Cardiac fibroblast (primary cell): ENCODE data around the gene ATG9A.

ENCODE experiments used
- DNase-seq, 2 donors: peaks; one replicate each; pipeline versions ENCODE4 v3.0.0 to v3.0.0-alpha.2; 2010; ENCODE audit warnings: low read depth in 2 of 2
- H3K4me3 ChIP-seq, 2 donors: replicated peaks in 1 of 2; 1 replicate in 1 of 2; 2 replicates in 1 of 2; pipeline ENCODE4 v1.5.1; 2011; ENCODE audit warnings: low read depth in 2 of 2, low read length in 2 of 2, mild to moderate bottlenecking in 2 of 2, moderate library complexity in 1 of 2
- TF ChIP-seq, protein P1 (sequence below): IDR thresholded peaks from one replicate; pipeline ENCODE4 v1.5.1; 2011; ENCODE audit warnings: low read depth, mild to moderate bottlenecking, low read length, inconsistent platforms

ATG9A gene

DNA sequence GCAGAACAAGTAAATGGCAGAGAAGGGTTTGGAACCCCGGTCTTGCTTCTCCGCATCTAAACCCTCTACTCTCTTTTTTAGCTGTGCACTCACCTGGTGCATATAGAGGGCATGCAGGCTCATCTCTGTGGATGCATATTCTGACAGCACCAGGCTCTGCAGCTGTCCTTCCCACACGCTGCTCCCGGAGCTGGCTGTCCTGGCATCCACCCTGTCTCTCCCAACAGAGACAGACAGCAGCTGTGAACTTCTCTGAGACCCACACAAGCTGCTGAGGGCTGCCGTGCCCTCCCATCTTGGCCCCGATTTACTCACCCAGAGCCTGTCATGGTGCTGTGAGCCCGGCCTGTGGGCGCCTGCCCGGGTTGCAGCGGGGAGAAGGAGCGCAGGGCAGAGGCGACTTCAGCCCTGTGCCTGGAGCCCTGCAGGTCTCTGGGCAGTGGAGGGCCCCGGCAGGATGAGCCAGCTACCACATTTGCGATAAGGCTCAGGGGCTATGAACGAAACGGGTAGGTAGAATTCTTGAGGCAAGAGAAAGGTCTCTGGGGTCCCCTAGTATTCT, 7.4 kb downstream of the ATG9A start:
- TF ChIP-seq, protein P1, sequence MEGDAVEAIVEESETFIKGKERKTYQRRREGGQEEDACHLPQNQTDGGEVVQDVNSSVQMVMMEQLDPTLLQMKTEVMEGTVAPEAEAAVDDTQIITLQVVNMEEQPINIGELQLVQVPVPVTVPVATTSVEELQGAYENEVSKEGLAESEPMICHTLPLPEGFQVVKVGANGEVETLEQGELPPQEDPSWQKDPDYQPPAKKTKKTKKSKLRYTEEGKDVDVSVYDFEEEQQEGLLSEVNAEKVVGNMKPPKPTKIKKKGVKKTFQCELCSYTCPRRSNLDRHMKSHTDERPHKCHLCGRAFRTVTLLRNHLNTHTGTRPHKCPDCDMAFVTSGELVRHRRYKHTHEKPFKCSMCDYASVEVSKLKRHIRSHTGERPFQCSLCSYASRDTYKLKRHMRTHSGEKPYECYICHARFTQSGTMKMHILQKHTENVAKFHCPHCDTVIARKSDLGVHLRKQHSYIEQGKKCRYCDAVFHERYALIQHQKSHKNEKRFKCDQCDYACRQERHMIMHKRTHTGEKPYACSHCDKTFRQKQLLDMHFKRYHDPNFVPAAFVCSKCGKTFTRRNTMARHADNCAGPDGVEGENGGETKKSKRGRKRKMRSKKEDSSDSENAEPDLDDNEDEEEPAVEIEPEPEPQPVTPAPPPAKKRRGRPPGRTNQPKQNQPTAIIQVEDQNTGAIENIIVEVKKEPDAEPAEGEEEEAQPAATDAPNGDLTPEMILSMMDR, result no peak
- DNase-seq, result no peak
- H3K4me3 ChIP-seq, result no peak overlapping the region

DNA sequence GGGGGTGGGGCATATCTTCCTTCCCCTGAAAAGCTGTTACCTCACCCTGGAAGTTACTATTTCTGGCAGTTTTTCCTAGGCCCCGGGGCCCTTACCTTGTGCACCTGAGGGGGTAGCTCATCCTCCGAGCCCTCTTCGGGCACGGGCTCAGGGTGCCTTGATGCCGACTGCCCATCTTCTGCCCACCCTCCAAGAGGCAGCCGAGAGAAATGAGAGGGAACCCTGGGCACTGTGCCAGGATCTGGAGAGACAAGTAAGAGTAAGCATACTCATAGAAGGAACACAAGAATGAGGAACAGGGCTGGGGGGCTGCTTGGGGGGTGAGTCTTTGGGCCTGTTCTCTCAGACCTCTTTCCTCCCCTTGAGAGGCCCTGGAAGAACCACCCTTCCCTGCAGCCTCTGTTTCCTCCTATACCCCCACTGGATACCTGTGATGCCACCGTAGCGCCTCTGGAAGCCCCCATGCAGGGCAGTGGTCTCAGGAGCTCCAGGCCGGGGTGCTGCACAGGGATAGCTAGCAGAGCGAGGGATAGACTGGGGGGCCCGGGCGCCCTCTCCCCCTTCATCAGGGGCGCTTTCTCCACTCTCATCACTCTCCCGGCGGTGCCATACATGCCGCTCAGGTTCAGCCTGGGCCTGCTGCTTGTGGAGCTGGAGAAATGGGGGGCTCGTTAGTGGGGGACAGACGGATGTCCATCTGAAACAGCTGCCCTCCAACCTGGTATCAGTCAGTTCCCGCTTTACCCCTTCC, 8.6 kb downstream of the ATG9A start:
- DNase-seq, result no peak
- TF ChIP-seq, protein P1, result no peak
- H3K4me3 ChIP-seq, result no peak overlapping the region

DNA sequence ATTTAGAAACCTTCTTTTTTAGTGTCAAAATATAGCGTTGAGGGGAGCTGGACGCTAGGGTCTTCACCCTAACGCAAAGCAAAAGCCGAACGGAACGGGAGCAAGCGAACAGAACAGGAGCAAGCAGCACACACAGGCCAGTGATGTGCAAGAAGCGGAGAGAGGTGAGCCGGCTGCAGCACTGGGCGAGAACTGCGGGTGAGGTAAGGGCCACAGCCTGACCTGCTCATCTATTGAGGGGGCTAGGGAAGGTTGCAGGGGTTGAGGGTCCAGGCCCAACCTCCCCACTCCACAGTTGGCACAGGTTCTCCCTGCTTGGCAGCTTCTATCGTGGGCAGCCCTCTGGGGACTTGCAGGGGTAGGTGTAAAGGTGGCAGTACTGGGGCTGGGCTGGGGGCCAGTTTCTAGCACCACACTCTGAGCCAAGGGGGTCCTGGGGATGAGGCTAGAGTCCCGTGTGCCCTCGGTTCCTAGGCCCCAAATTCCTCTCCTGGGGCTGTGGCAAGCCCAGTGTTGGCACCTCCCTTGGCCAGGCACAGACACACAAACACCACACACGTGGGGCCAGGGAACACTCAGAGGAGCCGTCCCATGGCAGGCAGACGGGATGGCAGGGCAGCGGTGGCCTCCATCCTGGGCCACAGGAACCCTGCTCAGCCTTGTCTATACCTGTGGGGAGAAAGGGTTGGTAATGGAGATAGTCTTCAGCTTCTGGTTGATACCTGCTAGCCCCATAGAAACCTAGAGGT, 9.5 kb downstream of the ATG9A start:
- no peak overlapping the region for H3K4me3 ChIP-seq
- TF ChIP-seq, protein P1, result no peak
- DNase-seq, result no peak

DNA sequence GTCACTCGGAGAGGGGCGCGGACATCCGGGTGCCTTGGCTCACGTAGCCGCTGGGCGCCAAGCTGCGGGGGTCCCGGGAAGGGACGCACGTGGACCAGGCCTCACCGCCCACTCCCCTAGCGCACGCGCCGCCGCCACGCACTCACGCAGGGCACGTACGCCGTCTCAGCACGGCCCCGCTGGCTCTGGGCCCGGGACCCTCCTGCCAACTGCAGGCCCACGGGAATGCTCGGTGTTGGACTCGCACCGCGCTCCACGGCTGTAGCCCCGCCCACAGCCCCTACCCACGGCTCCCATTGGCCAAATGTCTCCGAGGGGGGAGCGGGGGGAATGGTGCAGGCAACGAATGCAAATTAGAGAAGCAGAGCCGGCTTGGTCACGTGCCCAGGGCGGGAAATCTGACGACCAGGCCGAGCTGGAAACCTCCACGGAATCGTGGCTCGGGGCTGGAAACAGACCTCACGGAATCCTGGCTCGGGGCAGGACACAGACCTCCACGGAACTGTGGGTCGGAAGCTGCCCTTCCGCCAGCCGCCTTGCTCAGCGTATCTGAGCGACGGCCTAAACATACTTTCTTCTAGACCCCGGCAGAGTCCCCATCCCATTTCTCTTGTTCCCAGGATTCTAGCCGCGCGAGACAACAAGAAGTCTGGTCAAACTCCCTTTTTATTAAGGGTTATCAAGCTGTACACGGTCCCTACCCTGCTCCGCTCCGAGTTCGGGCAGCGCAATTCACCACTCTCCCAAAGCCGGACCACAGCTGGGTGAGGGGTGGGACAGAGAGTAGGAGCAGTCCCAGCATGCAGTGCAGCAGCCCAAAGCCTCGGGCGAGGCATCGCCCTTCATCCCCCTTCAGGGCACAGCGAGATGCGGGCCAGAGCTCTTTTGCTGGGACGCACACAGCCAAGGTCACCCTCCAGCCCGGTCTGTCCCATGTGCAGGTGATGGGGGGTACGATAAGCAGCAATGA, 10.4 kb downstream of the ATG9A start, which contains the start of gene ABCB6:
Gene ABCB6 (minus strand): TSS at position 227 of the 970 bp plus-strand sequence. CDS start 285 bp downstream, outside the sequence.
- DNase-seq, result peak; percentile 92 to 98
- peak within 1 kb of the TSS; percentile 59 to 64 for H3K4me3 ChIP-seq
- TF ChIP-seq, protein P1, result no peak

DNA sequence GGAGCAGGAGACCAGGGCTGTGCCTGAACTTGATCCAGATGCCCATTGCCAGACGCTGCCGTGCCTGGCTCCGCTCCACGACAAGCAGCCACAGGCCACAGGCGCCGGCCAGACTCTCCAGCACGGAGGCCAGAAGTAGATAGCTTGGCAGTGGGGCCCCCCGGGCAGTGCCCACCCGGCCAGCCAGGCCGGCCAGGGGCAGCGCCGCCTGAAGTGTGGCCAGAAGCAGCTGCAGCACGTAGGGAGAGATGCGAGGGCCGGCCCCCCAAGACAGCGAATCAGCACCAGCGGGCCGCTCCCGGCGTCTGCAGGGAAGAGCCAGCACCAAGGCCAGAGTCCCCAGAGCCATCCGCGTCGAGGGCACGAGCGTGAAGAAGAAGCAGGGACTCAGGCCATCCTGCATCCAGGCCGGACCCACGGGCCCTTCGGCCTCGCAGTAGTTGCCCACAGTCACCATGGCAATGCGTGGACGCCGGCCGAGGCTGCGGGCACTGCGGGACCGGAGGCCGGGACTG, 11.2 kb downstream of the ATG9A start:
- peak overlapping the region; percentile 59 to 64 for H3K4me3 ChIP-seq
- TF ChIP-seq, protein P1, result no peak
- DNase-seq, result peak; percentile 80 to 82

DNA sequence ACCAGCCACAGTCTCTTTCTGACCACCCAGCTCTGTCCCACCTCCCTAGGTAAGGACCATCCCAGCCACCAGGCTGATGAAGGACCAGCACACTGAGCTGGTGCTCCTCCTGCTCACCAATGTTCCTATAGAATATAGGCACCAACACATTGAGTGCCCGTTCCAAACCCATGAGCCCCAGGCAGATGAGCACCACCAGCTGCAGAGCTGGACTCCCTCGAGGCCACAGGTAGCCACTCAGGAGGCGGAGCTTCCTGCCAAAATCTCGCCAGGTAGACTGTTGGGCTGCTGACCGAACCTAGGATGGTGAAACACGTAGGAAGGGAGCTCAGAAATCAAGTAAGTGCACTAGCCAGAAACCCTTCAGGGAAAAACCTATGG, 12.9 kb downstream of the ATG9A start:
- TF ChIP-seq, protein P1, result no peak
- no peak overlapping the region for H3K4me3 ChIP-seq

More for the DNA sequence above, 12.9 kb downstream of the ATG9A start:
- no peak for DNase-seq
